HG03432 (cell line): ENCODE results near the gene SAMMSON.

ENCODE experiments used
- ATAC-seq: cut with Tn5 transposase; IDR thresholded peaks from one replicate; pipeline ENCODE4 v1.9.1; 2021; ENCODE audit warnings: mild to moderate bottlenecking, moderate library complexity; ENCODE audit not compliant: unreplicated experiment

SAMMSON gene

GRCh38 chr3:69999140-70000027 is at the start of gene SAMMSON:
TSS of gene SAMMSON (plus strand) at chr3:69999733.
- no peak for ATAC-seq

GRCh38 chr3:69951616-69952015 is 47.9 kb upstream of the SAMMSON start:
- no peak for ATAC-seq

GRCh38 chr3:69959581-69959980 is 40.0 kb upstream of the SAMMSON start:
- no peak for ATAC-seq

- no peak for ATAC-seq
Measured at GRCh38 chr3:69961706-69962439, 37.7 kb upstream of the SAMMSON start.

GRCh38 chr3:69963643-69964042 is 35.9 kb upstream of the SAMMSON start:
- ATAC-seq = no peak

GRCh38 chr3:69967156-69967555 is 32.4 kb upstream of the SAMMSON start:
- ATAC-seq = no peak

- no peak for ATAC-seq
Measured at GRCh38 chr3:69970827-69971226, 28.7 kb upstream of the SAMMSON start.

- ATAC-seq = no peak
Measured at GRCh38 chr3:69972672-69973071, 26.9 kb upstream of the SAMMSON start.

GRCh38 chr3:69976021-69976420 is 23.5 kb upstream of the SAMMSON start:
- no peak for ATAC-seq

- peak; percentile 87 for ATAC-seq
Measured at GRCh38 chr3:69983546-69984265, 15.8 kb upstream of the SAMMSON start.

- ATAC-seq = no peak
Measured at GRCh38 chr3:69985266-69985665, 14.3 kb upstream of the SAMMSON start.

GRCh38 chr3:69986419-69986818 is 13.1 kb upstream of the SAMMSON start:
- no peak for ATAC-seq

- no peak for ATAC-seq
Measured at GRCh38 chr3:69987833-69988232, 11.7 kb upstream of the SAMMSON start.

- no peak for ATAC-seq
Measured at GRCh38 chr3:69993757-69994156, 5.8 kb upstream of the SAMMSON start.

- ATAC-seq = no peak
Measured at GRCh38 chr3:69994919-69995318, 4.6 kb upstream of the SAMMSON start.

GRCh38 chr3:69997631-69998307 is 1.8 kb upstream of the SAMMSON start:
- no peak for ATAC-seq

GRCh38 chr3:69998759-69999139 is 784 bp upstream of the SAMMSON start:
- ATAC-seq = no peak

GRCh38 chr3:70000028-70000410 is 486 bp downstream of the SAMMSON start:
- no peak for ATAC-seq

GRCh38 chr3:70000563-70001081 is 1.1 kb downstream of the SAMMSON start:
- no peak for ATAC-seq

GRCh38 chr3:70003119-70003518 is 3.6 kb downstream of the SAMMSON start:
- ATAC-seq = no peak

GRCh38 chr3:70006089-70006488 is 6.6 kb downstream of the SAMMSON start:
- no peak for ATAC-seq
